HG03439 (cell line): Measurements from ENCODE around the gene TAOK3.
"Not testable (repeated sequence)": the region's sequence is repeated elsewhere in the genome, so short reads cannot be mapped to it uniquely, and the experiment has no call there.

Experiments used
- ATAC-seq: cut with Tn5 transposase; IDR thresholded peaks from one replicate; pipeline ENCODE4 v1.9.1; 2021; ENCODE audit warnings: mild to moderate bottlenecking, moderate library complexity; ENCODE audit not compliant: unreplicated experiment

TAOK3 gene

DNA sequence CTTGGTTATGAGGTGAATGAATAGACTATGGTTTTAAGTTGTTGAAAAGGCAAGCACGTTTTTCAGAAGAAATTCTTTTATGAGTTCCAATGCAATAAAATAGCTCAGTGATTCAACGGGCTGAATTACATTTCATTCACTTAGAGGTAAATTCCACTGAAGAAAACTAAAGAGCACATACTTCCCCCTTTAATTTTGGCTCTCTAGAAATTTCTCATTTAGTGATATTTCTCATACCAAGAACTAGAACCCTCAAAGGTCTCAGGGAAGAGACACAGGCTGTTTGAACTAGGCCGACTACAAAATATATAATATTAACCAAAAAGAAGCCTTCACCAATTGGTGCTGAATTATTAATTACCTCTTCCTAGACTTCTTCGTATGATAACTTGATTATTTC lies 68.6 kb downstream of the TAOK3 start:
- ATAC-seq, result no peak

DNA sequence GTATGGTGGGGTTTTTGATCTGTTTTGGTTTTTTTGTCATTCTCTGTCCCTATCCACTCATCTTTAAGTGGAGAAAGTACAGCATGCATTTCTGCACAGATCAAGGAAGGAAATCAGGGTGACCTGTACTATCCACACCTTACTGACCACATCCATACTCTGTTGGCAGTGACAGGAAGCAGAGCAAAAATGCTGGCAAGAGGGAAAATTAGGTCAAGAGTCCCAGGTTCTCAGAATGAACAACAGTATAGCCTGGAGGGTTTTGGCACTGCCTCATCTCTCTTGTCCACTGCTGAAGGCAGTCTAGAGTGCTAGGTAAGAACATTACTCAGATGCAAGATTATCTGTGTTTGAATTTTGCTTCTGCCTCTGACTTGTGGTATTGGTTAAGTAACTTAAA lies 70.7 kb downstream of the TAOK3 start:
- ATAC-seq, result no peak

DNA sequence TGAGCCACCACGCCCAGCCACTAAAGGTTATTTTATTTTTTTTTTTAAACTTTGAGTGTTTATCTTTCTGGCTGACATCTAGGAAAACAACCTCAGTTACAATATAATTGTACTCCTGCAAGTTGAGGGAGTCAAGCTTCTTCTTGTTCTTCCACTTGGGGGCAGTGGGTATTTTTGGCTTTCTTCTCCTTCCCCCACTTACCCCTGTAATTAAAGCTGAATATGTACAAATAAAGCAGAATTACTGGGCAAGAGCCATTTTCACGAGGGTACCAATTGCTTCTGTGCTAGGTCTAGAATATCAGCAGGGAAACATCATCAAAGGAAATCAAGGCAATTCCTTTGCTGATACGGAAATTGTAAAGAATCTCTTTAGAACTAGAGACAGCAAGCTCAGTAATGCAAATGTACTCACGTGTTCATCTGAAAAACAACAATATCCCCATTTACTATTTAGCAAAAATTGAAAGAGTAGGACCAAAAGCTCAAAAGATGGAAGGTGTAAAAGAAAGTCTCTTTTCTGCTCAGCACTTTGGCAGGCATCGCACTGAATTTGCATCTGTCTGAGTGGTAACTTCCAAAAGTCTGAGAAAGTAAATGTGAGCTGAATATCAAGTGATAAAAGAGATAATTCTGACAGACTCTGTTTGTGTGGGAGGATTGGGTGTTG lies 72.8 kb downstream of the TAOK3 start:
- no peak for ATAC-seq

DNA sequence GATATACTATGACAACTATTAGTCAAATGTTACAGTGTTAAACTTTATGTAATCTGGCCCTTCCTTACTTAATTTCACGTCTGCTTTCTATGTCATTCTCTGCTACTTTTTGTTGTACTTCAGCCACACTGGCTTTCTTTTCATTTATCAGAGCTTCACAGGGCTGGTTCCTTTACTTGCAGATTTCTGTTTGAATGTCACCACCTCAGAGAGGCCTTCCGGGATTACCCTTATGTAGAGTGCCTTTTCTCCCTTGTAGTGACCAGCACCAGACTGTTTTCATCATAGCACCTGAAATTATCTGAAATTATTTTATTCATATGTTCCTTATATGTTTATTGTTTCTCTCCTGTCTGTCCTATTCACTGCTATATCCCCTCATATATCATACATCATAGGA lies 75.4 kb downstream of the TAOK3 start:
- no peak for ATAC-seq

DNA sequence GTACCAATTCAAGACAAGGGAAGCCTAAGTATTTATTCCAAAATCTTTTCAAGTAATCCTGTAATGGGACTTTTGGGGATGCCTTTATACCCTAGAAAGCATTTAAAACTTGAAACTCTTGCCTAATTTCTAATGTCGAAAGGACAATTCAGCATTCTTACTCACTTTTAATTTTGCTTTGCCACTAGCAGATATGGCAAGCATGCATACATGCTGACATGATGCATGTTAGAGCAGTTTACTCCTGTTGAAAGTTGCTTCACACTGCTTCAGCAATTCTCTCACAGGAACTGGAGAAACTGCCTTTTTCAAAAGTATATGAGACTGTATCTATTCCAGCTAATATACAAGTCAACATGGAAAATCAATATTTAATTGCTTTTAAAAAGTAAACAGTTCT lies 79.9 kb downstream of the TAOK3 start:
- no peak for ATAC-seq

GRCh38 chr12:118290130-118290529 lies 82.6 kb downstream of the TAOK3 start:
- ATAC-seq, result no peak

- no peak for ATAC-seq
Observed at GRCh38 chr12:118288174-118288573, 84.5 kb downstream of the TAOK3 start.

GRCh38 chr12:118287728-118288127 lies 85.0 kb downstream of the TAOK3 start:
- no peak for ATAC-seq

DNA sequence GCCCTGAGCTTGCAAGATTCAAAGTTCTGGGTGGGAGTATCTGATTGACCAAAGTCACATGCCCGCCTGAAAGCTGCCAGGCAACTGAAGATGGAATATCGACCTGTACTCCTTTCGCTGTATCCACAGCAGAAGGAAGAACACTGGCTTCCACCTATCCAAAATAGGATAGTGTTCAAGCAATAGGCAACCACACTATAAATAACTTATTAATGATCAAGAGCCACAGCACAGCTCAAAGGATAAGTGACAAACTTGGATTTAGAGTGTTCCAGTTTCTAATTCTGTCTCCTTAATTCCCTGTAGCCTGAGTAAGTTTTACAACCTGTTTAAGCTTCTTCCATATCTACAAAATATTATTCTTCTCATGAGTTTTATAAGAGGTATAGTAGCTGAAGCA lies 89.9 kb downstream of the TAOK3 start:
- ATAC-seq, result no peak

DNA sequence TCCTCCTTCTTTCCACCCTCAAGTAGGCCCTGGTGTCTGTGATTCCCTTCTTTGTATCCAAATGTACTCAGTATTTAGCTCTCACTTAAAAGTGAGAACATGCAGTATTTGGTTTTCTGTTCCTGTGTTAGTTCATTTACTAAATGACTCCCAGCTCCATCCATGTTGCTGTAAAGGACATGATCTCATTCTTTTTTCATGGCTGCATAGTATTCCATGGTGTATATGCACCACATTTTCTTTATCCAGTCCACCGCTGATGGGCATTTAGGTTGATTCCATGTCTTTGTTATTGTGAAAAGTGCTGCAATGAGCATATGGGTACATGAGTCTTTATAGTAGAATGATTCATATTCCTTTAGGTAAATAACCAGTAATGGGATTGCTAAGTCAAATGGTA lies 94.4 kb downstream of the TAOK3 start:
- ATAC-seq, result not testable (repeated sequence)

DNA sequence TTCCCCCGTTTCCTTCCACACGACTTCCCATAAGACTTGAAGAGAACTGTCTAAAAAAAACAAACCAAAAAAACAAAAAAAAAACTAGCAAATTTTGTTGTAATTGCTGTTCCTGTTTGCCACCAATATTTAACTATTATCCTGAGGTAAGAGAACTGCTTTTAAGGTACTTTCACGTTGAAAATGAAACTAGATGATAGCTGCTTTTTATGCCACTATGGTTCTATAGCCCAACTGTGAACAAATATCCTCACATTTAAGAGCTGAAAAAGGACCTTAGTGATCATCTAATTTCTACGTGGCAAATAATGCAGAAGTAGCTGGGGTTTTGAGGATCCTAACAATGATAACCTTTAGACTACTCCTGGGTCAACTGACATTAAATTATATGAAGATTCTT lies 98.6 kb downstream of the TAOK3 start:
- no peak for ATAC-seq

- ATAC-seq, result no peak
Observed at GRCh38 chr12:118271770-118272417, 100.8 kb downstream of the TAOK3 start.

GRCh38 chr12:118271183-118271582 lies 101.5 kb downstream of the TAOK3 start:
- no peak for ATAC-seq

DNA sequence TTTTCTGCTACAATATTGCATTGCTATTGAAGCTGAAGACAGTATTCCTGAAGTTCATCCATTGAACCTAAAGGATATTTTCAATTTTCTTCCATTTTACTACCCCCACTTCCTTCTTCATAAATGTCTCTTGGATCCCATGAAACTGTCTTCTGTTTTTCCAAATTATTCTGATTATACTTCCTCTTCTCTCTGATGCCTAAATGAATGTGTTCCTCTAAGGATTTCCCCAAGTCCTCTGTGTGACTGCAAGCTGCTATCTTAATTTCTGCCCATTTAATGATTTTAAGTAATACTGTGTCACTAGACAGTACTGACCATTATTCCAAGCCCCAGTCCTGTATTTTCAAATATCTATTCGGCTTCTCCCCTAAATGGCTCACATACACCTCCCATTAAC lies 102.9 kb downstream of the TAOK3 start:
- no peak for ATAC-seq

- ATAC-seq, result no peak
Observed at GRCh38 chr12:118259079-118259478, 113.6 kb downstream of the TAOK3 start.

- no peak for ATAC-seq
Observed at GRCh38 chr12:118256352-118256751, 116.4 kb downstream of the TAOK3 start.

DNA sequence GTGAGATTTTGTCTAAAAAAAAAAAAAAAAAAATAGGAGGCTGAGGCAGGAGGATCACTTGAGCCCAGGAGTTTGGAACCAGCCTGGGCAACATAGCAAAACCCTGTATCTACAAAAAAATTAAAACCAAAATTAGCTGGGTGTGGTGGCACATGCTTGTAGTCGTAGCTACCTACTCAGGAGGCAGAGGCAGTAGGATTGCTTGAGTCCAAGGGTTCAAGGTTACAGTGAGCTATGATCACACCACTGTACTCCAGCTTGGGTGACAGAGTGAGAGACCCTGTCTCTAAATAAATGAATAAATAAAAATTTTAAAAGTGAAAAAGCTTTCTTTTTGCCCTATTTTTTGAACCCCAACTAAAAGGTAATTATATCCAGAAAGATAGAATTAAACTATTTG lies 123.2 kb downstream of the TAOK3 start:
- no peak for ATAC-seq

DNA sequence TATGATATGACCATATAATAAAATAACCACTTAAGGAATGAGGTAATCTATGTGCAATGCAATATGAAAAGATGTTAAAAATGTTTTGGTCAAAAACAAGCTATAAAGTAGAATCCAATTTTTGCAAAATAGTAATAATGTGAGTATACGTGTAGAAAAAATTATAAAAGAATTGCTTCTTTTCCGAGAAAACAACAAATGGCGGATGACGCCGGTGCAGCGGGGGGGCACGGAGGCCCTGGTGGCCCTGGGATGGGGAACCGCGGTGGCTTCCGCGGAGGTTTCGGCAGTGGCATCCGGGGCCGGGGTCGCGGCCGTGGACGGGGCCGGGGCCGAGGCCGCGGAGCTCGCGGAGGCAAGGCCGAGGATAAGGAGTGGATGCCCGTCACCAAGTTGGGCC lies 126.8 kb downstream of the TAOK3 start:
- not testable (repeated sequence) for ATAC-seq

DNA sequence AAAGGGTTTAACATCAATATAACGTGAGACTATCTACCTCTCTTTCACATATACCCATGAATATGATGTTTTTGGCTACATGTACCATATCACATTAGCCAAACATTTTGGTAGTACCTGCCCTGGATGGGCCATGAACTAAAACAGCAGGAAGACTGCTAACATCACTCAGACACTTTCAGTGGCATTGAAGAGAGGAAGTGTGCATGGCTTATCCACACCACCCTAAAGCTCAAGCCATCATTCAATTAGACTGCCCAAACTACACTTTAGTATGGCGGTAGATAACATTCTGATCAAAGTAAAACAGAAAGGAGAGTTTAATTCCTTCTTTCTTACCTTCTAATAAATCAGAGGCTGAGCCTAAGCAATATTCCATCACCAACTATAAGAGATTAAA lies 133.8 kb downstream of the TAOK3 start:
- ATAC-seq, result no peak

- no peak for ATAC-seq
Observed at GRCh38 chr12:118237908-118238307, 134.8 kb downstream of the TAOK3 start.

DNA sequence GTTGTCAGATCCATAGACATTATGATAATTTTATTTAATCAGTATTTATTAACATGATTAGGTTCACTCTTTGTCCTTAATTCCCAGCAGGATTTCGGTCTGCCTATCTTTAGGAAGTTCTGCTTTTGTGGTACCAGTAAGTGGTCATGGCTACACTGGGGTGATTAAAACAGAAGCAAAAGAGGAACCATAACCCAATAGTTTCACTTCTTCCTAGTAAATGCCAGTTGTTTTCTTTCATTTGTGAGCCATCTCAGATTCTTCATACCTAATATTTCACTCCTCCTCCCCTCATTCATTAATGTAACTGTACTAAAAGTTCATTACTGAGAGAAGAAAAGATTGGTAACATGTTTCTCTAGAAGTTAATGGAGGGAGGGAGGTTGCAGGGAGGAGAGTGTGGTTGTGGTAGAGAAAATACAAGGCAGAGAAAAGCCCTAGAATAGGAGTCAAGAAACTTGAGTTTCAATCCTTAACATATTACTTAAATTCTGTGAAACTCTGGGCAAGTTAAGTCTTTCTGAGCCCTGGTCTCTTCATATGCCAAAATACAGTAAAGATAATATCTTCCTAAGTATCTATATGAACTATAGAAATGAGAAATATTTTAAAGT lies 135.5 kb downstream of the TAOK3 start:
- peak; percentile 88 for ATAC-seq

GRCh38 chr12:118220702-118221101 lies 152.0 kb downstream of the TAOK3 start:
- ATAC-seq, result no peak
